NCI-H526 treated with DMSO at 0.1 percent for 48 hours (cell line): ENCODE results near the gene FBXL7.
"Not testable (repeated sequence)": the region's sequence is repeated elsewhere in the genome, so short reads cannot be mapped to it uniquely, and the experiment has no call there.

Experiments used
- DNase-seq: peaks from one replicate; lab custom pipeline; 2025; lab: John Stamatoyannopoulos, UW

Gene FBXL7

DNA sequence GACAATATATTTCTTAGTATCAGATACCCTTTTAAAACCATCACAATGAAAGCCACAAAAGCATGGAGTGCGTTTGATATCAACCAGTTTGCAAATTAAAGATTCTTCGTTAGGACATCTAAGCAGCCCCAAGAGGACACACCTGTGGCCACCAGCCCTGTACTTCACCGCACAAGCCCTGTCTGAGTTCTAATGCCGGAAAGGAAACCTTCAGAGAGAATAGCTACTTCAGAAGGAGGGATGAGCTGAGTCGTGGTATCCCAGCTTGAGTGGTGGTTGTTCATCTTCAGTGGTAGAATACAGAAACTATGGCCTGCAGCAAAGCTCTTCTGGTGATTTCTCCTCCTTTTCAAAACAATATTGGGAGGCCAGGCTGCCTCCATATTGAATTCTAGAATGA, 319.6 kb downstream of the FBXL7 start:
- no peak for DNase-seq

DNA sequence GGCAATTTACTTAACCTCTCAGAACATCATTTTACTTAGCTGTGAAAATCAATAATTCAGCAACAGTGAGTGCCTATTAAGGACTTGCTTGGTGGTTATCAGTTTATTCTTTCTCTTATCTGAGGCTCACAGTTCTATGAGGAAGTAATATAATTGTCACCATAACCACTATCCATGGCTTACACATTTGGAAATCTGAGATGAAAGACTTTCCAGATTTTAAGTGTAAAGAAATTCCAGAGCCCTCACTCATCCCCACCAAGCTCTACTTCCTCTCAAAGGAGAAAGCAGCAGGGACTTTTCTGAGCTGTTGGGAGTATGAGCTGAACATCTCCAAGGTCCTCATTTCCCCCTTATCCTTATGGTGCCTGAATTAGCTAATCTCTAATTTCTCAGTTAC, 321.5 kb downstream of the FBXL7 start:
- no peak for DNase-seq

DNA sequence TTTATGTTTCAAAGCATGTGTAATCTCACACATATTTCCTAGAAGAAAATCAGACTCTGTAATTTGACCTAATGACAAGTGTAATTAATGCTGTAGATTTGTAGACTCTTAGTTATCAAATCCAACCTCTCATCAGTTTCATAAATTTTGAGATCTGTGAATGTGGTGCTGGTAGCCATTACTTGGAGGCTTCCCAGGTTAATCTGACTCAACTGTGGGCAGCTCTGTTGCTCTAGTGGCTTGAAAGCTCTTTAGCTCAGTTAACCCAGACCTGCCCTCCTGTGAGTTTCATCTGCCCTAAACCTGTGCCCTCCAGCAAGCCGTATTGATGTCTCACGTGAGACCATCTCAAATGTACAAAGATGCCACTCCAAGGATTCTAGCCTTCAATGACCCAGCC, 323.4 kb downstream of the FBXL7 start:
- no peak for DNase-seq

DNA sequence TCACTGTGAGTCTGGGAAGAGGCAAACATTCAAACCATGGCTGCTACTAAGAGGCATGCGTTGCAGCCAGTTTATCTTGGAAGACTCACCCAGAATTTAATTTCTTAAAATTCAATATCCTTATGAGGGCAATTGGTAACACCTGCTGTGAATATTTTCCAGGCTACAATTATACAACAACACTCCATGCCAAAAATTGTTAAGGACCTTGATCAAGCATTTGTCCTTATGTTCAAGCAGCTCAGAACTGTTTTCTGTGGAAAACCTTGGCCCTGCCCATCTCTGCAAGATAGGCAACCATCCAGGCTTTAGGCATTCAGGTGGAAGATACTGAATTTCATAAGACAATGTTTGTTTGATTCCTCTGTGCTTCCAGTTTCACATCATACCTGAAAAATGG, 327.8 kb downstream of the FBXL7 start:
- no peak for DNase-seq

DNA sequence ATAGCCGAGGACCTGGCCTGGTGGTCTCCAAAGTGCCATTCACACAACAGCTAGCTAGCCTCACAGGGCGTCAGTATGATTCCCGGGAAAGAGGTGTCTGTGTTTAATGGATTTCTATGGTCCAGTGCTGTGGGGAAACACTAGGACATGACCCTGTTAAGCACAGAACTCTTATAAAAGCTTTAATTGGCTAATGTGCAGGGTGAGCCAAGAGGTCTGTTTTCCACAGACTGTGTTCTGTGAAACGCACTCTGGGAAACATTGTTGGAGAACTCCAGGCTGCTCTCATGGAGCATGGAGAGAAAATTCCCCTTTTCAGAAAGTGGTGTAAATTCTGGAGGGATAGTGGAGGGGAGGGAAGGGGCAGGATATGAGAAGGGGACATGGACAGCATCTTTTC, 331.4 kb downstream of the FBXL7 start:
- DNase-seq, result no peak

DNA sequence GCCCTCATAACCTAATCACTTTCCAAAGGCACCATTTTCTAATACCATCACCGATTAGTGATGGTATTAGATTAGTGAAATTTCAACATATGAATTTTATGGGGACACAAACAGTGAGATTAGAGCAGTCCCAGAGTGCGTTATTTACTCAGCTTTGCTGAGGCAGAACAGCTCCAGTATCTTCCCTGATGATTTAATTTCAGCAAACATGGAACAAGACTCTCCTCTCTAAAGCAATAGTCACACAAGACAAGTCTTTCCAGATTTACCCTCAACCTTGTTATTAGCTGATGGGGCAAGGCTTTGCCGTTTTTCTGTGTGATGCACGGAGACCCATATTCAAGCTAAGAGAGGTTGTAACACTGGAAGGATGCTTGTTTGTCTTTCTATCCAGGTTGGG, 333.4 kb downstream of the FBXL7 start:
- no peak for DNase-seq

DNA sequence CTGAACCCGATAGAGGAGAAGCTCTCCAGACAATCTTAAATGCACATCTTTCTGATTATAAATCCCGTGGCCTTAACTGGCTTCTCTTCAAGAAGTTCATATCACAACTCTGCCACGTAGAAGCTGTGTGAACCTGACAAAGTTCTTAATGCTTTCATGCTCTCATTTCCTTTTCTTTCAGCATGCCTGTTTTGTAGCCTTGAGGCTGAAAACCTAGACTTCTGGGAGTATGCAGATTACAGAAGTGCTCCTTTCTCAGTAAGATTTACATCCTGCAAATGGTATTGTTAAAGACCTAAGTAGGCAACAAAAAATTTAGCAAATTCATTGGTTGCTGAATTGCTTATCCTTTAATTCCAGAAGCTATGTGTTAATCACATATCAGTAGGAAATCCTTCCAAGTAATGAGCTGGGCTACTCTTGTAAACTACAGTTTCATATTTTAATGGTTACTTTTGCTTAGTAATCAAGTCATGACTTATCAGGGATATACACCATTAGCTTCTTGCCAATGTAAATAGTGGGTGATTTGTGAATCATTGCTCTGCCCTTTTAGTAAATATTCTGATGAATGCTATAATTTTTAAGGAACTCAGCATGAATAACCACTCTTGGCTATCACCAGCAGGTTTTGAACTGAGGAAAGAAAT, 334.7 kb downstream of the FBXL7 start:
- DNase-seq, result no peak

DNA sequence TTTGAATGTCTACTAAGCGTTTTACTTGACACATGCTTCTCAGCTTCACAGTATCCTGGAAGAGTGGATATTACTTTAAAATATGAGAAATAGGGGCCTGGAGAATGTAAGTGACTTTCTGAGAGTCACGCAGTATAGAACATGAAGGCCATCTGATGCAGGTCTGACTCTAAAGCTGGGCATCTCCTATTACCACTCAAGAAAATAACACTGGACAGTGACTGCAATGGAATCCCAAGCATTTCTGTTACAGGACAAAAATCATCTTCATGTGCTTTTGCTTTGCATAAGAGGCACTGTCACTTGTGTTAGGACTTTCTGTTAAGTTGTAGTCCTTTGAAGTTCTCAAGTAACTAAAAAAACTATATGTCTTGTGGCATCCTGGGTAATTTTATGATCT, 335.5 kb downstream of the FBXL7 start:
- no peak for DNase-seq

DNA sequence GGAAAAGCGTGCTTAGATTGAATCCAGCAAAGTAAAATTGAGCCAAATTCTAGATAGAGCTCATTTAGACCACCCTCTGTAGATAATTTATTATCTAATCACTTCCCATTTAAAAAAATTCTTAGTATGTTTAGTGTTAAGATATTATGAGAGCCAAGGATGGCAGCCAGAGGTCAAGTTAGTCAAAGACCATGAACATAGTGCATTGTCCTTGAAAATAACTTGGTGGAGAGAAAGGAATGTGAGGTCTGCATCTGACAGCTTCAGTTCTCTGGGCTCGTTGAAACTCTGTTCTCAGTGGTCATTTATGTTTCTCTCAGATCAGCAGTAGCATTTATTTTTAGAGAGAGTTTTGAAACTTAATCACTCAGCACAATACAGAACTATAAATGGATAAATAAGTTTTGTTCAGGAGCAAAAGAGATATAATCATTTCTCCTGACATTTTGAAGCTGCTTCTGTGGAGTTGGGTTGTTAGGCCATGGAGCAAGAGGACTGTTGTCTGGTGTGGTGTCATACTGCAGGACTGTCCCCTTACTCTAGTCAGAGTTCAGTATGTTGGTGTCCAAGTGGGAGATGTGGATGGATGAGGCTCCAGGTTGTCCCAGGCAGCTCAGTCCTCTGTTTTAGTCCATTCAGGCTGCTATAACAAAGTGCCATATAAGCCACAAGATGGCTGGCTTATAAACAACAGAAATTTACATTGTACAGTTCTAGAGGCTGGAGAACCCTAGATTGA, 337.7 kb downstream of the FBXL7 start:
- DNase-seq, result no peak

DNA sequence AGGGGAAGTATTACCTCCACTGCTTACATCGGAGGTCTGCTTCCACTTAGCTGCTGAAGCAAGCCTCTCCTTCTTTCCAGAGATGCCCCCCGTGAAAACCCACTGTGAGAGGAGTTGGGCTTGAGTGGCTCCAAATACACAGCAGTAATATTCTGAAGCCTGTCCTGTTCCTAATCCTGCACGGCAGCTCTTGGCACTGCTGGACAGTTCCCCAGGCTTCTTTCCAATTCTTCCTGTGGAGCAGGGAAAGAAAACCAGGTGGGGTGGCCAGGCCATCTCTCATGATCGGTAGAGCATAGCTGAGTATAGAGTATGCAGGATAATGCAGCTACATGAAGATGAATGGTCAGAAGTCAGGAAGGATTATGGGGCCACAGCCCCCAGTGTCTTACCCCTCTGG, 344.3 kb downstream of the FBXL7 start:
- no peak for DNase-seq

DNA sequence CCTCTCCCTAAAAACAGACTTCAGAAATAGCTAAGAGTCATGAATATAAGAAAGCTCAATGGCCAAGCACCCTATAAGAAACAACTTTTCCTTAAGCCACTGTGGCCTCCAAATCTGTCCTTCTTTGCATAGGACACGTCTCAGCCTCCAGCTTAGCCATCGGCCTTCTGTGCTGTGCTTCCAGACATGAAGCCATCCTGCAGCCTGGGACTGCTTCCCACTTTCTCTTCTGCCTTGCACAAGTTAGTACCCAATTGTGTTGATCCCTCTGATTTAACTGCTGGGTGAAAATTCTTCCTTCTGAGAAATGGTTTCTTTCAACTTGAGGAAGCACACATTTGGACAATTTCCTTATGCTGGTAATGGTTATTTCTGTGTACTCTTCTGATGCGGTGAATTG, 344.9 kb downstream of the FBXL7 start:
- DNase-seq, result no peak

DNA sequence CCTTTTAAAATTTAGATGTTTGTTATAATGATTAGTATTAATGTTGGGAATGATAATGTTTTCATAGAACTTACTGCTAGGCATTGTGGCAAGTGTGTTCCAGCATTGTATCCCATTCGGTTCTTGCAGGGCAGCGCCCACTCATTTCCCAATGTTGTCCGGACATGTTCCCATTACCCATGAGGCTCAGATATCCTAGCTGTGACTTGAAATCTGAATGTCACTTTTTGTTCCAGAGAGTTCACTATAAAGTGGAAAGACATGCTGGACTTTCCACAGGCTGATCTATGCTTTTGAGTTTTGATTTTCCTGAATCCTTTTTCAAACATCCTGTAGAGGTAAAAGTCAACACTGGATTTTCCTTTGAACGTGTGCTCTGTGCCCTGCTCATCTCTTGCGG, 350.6 kb downstream of the FBXL7 start:
- DNase-seq, result no peak

DNA sequence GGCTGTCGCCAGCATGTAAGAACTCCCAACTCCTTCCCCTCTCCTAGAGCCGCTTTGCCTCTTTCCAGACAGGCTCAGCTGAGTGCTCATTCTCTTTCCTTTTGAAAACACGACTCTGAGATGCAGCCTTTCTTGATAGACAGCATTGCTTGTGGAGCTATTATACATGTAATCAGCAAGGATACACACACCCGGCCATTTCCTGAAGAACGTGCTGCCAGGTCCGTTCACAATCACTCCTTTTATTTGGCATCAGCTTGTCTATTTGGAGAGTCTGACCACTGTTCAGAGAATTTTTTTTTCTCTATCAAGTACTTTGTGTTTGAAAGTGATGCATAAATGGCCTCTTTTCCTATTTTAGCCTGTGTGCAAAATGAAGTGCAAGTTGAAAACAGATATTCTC, 351.0 kb downstream of the FBXL7 start:
- DNase-seq, result no peak

DNA sequence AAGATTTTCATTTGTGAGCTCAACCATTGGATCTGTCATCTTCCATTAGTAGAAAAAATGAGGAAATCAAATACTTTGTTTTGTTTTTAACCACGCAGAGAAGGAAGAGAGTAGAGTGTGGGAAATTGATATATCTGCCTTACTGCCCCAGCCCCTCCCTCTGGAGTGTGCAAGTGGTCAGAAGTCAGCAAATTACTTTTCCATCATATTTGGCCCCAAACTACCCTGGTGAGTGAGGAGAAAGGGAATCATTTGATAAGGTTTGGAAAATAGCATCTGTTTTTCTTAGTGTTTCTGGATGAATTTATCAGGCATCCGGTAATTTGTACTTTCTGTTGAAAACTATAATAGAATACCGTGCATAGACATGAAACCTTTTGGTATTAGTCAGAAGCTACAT, 352.2 kb downstream of the FBXL7 start:
- DNase-seq, result no peak

DNA sequence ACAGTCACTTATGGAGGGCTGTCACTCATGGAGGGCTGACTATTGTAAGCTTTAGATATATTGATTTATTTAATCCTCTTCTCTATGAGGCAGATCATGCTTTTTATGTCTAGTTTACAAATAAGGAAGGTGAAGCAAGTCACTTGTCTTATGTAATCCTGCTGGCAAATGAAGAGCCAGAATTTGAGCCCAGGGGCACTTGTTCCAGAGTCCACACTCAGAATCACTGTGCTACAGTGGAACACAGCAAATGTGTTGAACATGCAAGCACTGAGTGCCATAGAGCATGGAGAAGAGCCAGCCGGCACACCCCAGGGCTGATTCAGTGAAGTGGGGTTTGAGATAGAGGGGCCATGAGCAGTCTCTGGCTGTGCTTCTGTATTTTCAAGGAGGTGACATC, 353.0 kb downstream of the FBXL7 start:
- DNase-seq, result no peak

DNA sequence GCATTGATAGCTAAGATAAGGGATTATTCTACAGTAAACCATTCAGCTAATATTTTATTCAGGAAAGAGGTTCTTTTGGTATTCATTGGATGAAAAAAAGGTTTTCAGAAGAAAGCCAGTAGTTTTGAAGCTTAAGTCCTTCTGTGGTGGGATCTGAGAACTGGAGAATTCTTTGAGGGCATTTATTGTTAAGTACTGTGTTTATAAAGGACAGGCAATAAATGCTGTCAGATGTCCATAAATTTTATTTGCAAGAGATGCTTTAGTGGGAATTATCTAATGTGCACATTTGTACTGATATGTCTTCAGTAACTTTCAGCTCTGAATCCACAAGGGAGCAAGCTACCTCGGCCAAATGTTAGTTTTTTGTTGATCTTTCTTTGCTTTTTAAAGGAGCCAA, 358.3 kb downstream of the FBXL7 start:
- no peak for DNase-seq

DNA sequence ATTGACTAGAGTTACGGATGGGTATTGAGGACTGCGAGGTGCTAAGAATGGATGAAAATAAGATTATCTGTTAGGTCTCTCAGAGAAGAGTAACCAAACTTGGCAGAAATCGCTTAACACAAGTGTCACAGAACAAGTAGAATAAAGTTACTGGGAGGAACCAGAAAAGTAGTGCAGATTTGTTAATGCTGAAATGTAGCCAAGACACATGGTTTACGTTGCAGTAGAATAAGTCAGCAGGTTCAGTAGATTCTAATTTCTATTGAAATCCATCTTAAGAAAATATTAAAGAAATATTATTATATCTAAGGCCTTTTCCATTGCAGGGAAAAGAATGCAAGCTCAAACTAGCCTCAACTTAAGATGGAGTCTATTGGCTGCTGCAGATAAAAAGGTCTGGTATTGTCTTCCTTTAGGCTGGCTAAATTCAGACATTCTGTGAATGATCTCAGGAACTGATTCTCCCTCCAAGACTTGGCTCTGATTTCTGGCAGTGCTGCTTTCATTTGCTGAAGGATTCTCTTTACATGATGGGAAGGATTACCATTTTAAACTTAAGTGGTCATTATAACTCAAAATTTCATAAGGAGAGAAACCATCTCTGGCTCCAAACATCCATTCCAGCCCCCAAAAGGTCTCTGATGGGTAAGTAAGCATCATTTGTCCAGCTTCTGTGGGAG, 364.7 kb downstream of the FBXL7 start:
- no peak for DNase-seq

DNA sequence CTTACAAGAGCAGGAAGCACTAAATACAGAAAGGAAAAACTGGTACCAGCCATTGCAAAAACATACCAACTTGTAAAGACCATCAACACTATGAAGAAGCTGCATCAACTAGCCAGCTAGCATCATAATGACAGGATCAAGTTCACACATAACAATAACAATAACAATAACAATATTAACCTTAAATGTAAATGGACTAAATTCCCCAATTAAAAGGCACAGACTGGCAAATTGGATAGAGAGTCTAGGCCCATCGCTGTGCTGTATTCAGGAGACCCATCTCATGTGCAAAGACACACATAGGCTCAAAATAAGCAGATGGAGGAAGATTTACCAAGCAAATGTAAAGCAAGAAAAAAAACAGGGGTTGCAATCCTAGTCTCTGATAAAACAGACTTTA, 372.3 kb downstream of the FBXL7 start:
- DNase-seq, result not testable (repeated sequence)

DNA sequence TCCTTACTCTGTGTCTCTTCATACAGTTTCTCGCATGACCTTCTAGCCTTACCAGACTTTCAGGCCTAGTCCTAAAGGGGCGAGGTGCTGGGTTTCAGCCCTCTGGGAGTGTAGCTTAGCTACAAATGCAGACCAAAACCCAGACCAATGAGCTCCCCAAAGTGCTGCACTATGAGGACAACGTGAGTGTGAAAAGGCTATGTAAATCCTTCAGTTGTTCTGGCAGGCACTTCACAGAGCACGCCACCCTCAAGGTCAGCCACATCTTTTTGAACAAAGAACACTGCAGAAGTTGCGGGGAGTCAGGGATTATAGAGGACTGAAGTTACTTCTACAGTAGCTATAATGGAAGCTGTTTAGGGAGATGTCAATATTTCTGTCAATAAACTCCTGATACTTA, 377.9 kb downstream of the FBXL7 start:
- no peak for DNase-seq

DNA sequence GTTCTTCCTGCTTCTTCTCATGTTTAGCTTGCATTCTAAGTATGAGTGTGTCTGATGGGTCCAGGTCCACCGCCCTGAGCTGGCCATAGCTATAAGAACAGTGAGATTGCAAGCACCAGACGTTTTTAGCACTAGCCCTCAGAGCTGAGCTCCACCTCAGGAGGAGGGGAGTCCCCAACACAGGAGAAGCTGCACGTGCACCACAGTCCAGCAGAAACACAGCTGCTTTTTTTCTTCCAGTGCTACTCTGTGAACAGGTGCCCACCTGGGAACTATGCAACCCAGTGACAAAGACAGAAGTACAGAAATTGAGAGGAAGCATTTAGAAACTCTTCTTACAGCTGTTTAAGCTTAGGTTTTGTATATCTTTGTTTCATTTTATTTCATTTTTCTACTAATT, 380.2 kb downstream of the FBXL7 start:
- no peak for DNase-seq

DNA sequence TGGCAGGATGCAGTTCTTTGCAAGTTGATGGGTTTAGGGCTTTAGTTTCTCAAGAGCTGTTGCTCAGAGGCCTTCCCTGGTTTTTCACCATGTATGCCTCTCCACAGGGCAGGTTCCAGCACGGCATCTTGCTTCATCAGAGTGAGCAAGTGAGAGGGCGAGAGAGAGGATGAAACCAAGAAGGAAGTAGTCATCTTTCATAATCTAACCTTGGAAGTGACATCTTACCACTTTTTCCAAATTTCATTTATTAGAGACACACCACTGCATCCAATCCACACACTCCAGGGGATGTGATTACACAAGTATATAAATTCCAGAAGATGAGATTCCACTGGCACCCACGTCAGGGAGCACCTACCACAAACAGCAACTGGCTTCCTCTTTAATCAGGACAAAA, 385.2 kb downstream of the FBXL7 start:
- no peak for DNase-seq

DNA sequence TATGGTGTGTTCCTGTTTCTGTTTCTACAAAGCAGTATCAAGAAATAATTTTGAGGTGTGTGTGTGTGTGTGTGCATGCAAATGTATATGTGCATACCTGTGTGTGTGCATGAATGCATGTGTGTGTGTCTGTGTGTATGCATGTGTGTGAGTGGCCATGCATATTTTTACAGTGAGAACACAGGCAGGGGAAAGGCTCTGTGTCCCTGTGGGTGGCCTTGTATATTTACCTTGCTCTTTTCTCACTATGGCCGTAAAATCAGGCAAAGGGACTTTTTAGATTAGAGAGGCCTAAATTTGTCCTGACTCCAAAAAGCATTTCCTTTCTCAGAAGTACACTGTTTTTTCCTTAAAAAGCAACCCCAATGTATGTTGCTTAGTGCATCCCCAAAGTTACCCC, 386.2 kb downstream of the FBXL7 start:
- DNase-seq, result no peak

DNA sequence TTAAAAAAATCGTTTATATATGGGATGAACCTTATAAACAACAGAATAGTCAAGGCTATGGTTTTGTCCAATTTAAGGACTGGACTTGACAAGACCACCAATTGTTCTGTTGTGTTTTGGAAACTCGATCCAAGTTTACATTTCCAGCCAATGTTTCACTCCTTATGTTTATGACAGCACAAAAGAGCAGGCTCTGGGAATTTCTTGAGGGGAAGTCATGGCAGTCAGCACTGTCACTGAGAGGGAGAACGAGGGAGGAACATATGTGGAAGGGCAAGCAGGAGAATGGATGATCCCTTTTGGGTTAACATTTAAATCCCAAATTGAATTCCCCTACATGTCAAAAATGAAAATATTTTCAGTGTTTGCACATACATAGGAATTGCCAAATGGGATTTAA, 387.1 kb downstream of the FBXL7 start:
- DNase-seq, result no peak

DNA sequence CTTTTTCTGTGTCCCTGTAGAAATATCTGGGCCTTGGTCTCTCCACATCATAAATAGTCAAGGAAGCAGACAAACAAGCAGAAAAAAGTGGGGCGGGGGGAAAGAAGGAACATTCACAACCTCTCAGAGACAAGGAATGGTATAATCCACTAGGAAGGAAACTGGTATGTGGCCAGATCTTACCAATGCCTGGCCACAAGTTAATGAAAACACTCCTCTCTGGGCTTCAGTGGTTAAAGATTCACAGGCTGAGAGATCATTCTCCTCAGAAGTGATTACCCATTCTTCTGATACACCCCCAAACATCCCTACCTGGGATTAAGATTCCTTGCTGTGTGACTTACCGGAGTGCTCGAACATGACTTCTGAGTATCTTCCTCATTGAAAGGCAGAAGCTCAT, 389.0 kb downstream of the FBXL7 start:
- no peak for DNase-seq
